Spleen (tissue), 11 donors: ENCODE results near the gene PHC2. TPM values are rescaled to one million over a fixed set of nuclear protein-coding genes. Genes with fewer than 3 reads are reported as not detected.
"Not testable (repeated sequence)": the region's sequence is repeated elsewhere in the genome, so short reads cannot be mapped to it uniquely, and the experiment has no call there.

Experiments used
- DNase-seq: peaks from one replicate; pipeline ENCODE4 v3.0.0-alpha.2; 2020
- H3K27ac ChIP-seq, 8 donors: fragments of 200-600 bp; sonication (generic) in 7 of 8; 1 replicate in 4 of 8; 2 replicates in 4 of 8; pipeline versions ENCODE4 v1.5.0 to v1.8.0; 2016 to 2021; ENCODE audit warnings: inconsistent platforms in 4 of 8, mild to moderate bottlenecking in 4 of 8, moderate library complexity in 1 of 8
- H3K27me3 ChIP-seq, 7 donors: fragments of 200-600 bp; sonication (generic) in 6 of 7; replicated peaks in 1 of 7; 1 replicate in 4 of 7; 2 replicates in 3 of 7; pipeline versions ENCODE4 v1.5.0 to v1.8.0; 2016 to 2021; ENCODE audit warnings: inconsistent platforms in 3 of 7, mild to moderate bottlenecking in 1 of 7
- H3K36me3 ChIP-seq, 6 donors: fragments of 200-600 bp; sonication (generic) in 5 of 6; 1 replicate in 4 of 6; 2 replicates in 2 of 6; pipeline versions ENCODE4 v1.5.0 to v1.8.0; 2016 to 2021; ENCODE audit warnings: inconsistent platforms in 2 of 6
- H3K4me1 ChIP-seq, 6 donors: fragments of 200-600 bp; sonication (generic) in 5 of 6; 1 replicate in 3 of 6; 2 replicates in 3 of 6; pipeline versions ENCODE4 v1.5.0 to v1.8.0; 2016 to 2021; ENCODE audit warnings: inconsistent platforms in 3 of 6
- H3K4me3 ChIP-seq, 8 donors: fragments of 200-600 bp; sonication (generic) in 7 of 8; 1 replicate in 4 of 8; 2 replicates in 4 of 8; pipeline versions ENCODE4 v1.5.0 to v1.8.0; 2016 to 2021; ENCODE audit warnings: inconsistent platforms in 4 of 8, mild to moderate bottlenecking in 4 of 8, moderate library complexity in 2 of 8
- H3K9me3 ChIP-seq, 8 donors: fragments of 200-600 bp; sonication (generic) in 7 of 8; 1 replicate in 4 of 8; 2 replicates in 4 of 8; pipeline versions ENCODE4 v1.5.0 to v1.8.0; 2016 to 2021; ENCODE audit warnings: inconsistent platforms in 4 of 8
- CTCF ChIP-seq, 11 experiments: fragments of 200-600 bp in 7 of 11; fragments of 450-650 bp in 4 of 11; sonication (generic) in 4 of 11; IDR thresholded peaks in 8 of 11; conservative IDR thresholded peaks in 3 of 11; 1 replicate in 7 of 11; 2 replicates in 4 of 11; pipeline versions ENCODE4 v1.4.0 to v1.8.0; 2016 to 2021; ENCODE audit warnings: antibody characterized with exemption in 11 of 11, inconsistent platforms in 4 of 11, mild to moderate bottlenecking in 1 of 11
- POLR2A ChIP-seq, 3 donors: fragments of 450-650 bp; IDR thresholded peaks; one replicate each; pipeline ENCODE4 v1.5.1; 2017; ENCODE audit warnings: antibody characterized with exemption in 3 of 3, mild to moderate bottlenecking in 1 of 3
- POLR2AphosphoS5 ChIP-seq, 3 donors: sonication (generic); formaldehyde crosslinking; IDR thresholded peaks; one replicate each; pipeline ENCODE4 v1.5.1; 2017; ENCODE audit warnings: antibody characterized with exemption in 3 of 3
- whole genome bisulfite sequencing, 5 donors: extraction: QIAGEN DNeasy Blood & Tissue Kit in 3 of 5; methylation state at CpG; one replicate each; pipeline versions ENCODE4 v1.1.5 to v1.1.7; 2013 to 2018; 5-methylcytosine and 5-hydroxymethylcytosine counted together
- intact Hi-C: fragments of 100-400 bp; cut with DNase I; formaldehyde crosslinking; loops from one replicate; pipeline ENCODE4 v1.15.0; 2023; ENCODE audit warnings: low total_unique reads
- polyA plus RNA-seq, 3 donors: library from polyadenylated mRNA; stranded (reverse); fragments of 200-250 nt; gene quantifications; one replicate each; pipeline ENCODE4 v1.2.1, GENCODE V29; 2013
- total RNA-seq, 7 donors: library from RNA; depleted of rRNA in 3 of 7; stranded (reverse); fragments of >200 nt in 3 of 7; fragmentation: NEBNext Ultra II Directional in 4 of 7; extraction: Animal tissue kit (Norgen Biotek cat#: 25700) in 4 of 7; gene quantifications; one replicate each; pipeline versions ENCODE4 v1.1.0 to v1.2.1, GENCODE V29; 2016 to 2021
- donor health status: healthy with polysubstance abuse.
- donor health status: DM: no; HTN: no; CAD: no; lungs with moderate emphysema.
- donor health status: DM: no; HTN: no; CAD: no.
- donor health status: Bipolar disorder and iron deficiency.
- donor health status: healthy.
- donor health status: DM: no; HTN: no; CAD: no.
- donor health status: DM: yes; HTN: yes; CAD: no.

PHC2 gene
- total and polyA plus RNA-seq, 10 donors, result 51.1 to 272 (median 136) TPM

- Histone ChIP-seq H3K36me3 (peaks cover 0 to 75% (median 26%) of the 10 kb centered on the region in 6 donors), H3K27ac (peak overlapping the region in 2 of 8 donors; percentile 46 to 49), H3K4me1 (peaks cover 0 to 42% (median 22%) of the 10 kb centered on the region in 6 donors), H3K4me3 (no peak overlapping the region), H3K9me3 (peaks cover 0 to 5% (median 0%) of the 10 kb centered on the region in 8 donors), H3K27me3 (no peaks in the 10 kb centered on the region)
- intact Hi-C loops, result loop anchor here (5.0 kb wide), 2 partner anchors 73 to 178 kb away; partner anchors contain the start of gene ZSCAN20
- WGBS, 5 donors, result 84 to 92% (median 86%) methylated on average over 9 to 13 of the region's 13 CpGs
- TF ChIP-seq CTCF (IDR thresholded peaks at IDR 0.05 in 8 of 11, conservative IDR thresholded peaks at IDR 0.05 in 3 of 11) (no peak), POLR2A (IDR thresholded peaks at IDR 0.05) (no peak), POLR2AphosphoS5 (IDR thresholded peaks at IDR 0.05) (no peak)
- peak; percentile 22 for DNase-seq
These were observed 136.6 kb downstream of the PHC2 start for GRCh38 chr1:33294071-33295010.

GRCh38 chr1:33292726-33293340 lies 138.1 kb downstream of the PHC2 start:
- no peak for DNase-seq
- H3K36me3 ChIP-seq, result peaks cover 0 to 75% (median 22%) of the 10 kb centered on the region in 6 donors
- H3K4me3 ChIP-seq, result no peak overlapping the region
- peak overlapping the region in 2 of 8 donors; percentile 22 to 27 for H3K27ac ChIP-seq
- H3K4me1 ChIP-seq, result peaks cover 0 to 35% (median 14%) of the 10 kb centered on the region in 6 donors
- no peaks in the 10 kb centered on the region for H3K27me3 ChIP-seq
- TF ChIP-seq CTCF (IDR thresholded peaks at IDR 0.05 in 8 of 11, conservative IDR thresholded peaks at IDR 0.05 in 3 of 11) (no peak), POLR2A (IDR thresholded peaks at IDR 0.05) (no peak), POLR2AphosphoS5 (IDR thresholded peaks at IDR 0.05) (no peak)
- peaks cover 0 to 5% (median 0%) of the 10 kb centered on the region in 8 donors for H3K9me3 ChIP-seq
- intact Hi-C loops, result no loop called here
- 80 to 90% (median 83%) methylated on average over 13 of the region's 13 CpGs for WGBS, 5 donors

- intact Hi-C loops, H3K9me3 ChIP-seq, H3K27me3 ChIP-seq, H3K27ac ChIP-seq, DNase-seq, H3K4me3 ChIP-seq: not testable (repeated sequence)
- peaks cover 0 to 28% (median 10%) of the 10 kb centered on the region in 6 donors for H3K4me1 ChIP-seq
- WGBS, 5 donors, result 88 to 90% (median 89%) methylated on average over 1 of the region's 2 CpGs
- peaks cover 0 to 72% (median 16%) of the 10 kb centered on the region in 6 donors for H3K36me3 ChIP-seq
These were observed 140.3 kb downstream of the PHC2 start for GRCh38 chr1:33290615-33291014.

- H3K4me1 ChIP-seq, result peaks cover 0 to 20% (median 4%) of the 10 kb centered on the region in 6 donors
- peaks cover 0 to 72% (median 17%) of the 10 kb centered on the region in 6 donors for H3K36me3 ChIP-seq
- no peak overlapping the region for H3K4me3 ChIP-seq
- H3K27me3 ChIP-seq, result no peaks in the 10 kb centered on the region
- H3K27ac ChIP-seq, result no peak overlapping the region
- whole genome bisulfite sequencing, 5 donors, result 93 to 99% (median 95%) methylated on average over 3 of the region's 3 CpGs
- TF ChIP-seq POLR2AphosphoS5 (IDR thresholded peaks at IDR 0.05) (no peak), CTCF (IDR thresholded peaks at IDR 0.05 in 8 of 11, conservative IDR thresholded peaks at IDR 0.05 in 3 of 11) (no peak), POLR2A (IDR thresholded peaks at IDR 0.05) (no peak)
- H3K9me3 ChIP-seq, result peaks cover 0 to 5% (median 0%) of the 10 kb centered on the region in 8 donors
- intact Hi-C loops, result no loop called here
- DNase-seq, result no peak
These were observed 141.1 kb downstream of the PHC2 start for GRCh38 chr1:33289858-33290154.
